ENCODE measurements around the gene CEMIP2.

Gene CEMIP2

GRCh38 chr9:71725590-71726338 lies 42.5 kb downstream of the CEMIP2 start:
- DNase-seq (ENCODE audit: insufficient read length, low spot score), result no peak
- TF ChIP-seq TAF1 (IDR thresholded peaks at IDR 0.05; ENCODE audit: low read depth, low read length) (no peak), SPI1 (IDR thresholded peaks at IDR 0.05; ENCODE audit: low read depth, low read length) (no peak), POLR2AphosphoS5 (IDR thresholded peaks at IDR 0.05; ENCODE audit: low read depth, low read length) (no peak), POU2F2 (IDR thresholded peaks at IDR 0.05; ENCODE audit: low read depth, low read length) (no peak), POLR2A (IDR thresholded peaks at IDR 0.05; ENCODE audit: low read depth, low read length) (no peak), PAX5 (IDR thresholded peaks at IDR 0.05; ENCODE audit: insufficient read depth, low read length, severe bottlenecking) (no peak)
- no peak for FAIRE-seq

GRCh38 chr9:71721855-71722254 lies 46.5 kb downstream of the CEMIP2 start:
- DNase-seq (ENCODE audit: insufficient read length, low spot score), result no peak
- no peak for FAIRE-seq
- TF ChIP-seq PAX5 (IDR thresholded peaks at IDR 0.05; ENCODE audit: insufficient read depth, low read length, severe bottlenecking) (no peak), POLR2A (IDR thresholded peaks at IDR 0.05; ENCODE audit: low read depth, low read length) (no peak), POLR2AphosphoS5 (IDR thresholded peaks at IDR 0.05; ENCODE audit: low read depth, low read length) (no peak), TAF1 (IDR thresholded peaks at IDR 0.05; ENCODE audit: low read depth, low read length) (no peak), SPI1 (IDR thresholded peaks at IDR 0.05; ENCODE audit: low read depth, low read length) (no peak), POU2F2 (IDR thresholded peaks at IDR 0.05; ENCODE audit: low read depth, low read length) (no peak)

- FAIRE-seq (no peak), DNase-seq (ENCODE audit: insufficient read length, low spot score) (no peak)
- TF ChIP-seq PAX5 (IDR thresholded peaks at IDR 0.05; ENCODE audit: insufficient read depth, low read length, severe bottlenecking) (no peak), POU2F2 (IDR thresholded peaks at IDR 0.05; ENCODE audit: low read depth, low read length) (no peak), SPI1 (IDR thresholded peaks at IDR 0.05; ENCODE audit: low read depth, low read length) (no peak), POLR2A (IDR thresholded peaks at IDR 0.05; ENCODE audit: low read depth, low read length) (no peak)
These were observed 48.8 kb downstream of the CEMIP2 start for GRCh38 chr9:71719562-71719961.

GRCh38 chr9:71719088-71719487 lies 49.2 kb downstream of the CEMIP2 start:
- DNase-seq (ENCODE audit: insufficient read length, low spot score) (no peak), FAIRE-seq (no peak)
- TF ChIP-seq POU2F2 (IDR thresholded peaks at IDR 0.05; ENCODE audit: low read depth, low read length) (no peak), TAF1 (IDR thresholded peaks at IDR 0.05; ENCODE audit: low read depth, low read length) (no peak), POLR2A (IDR thresholded peaks at IDR 0.05; ENCODE audit: low read depth, low read length) (no peak), POLR2AphosphoS5 (IDR thresholded peaks at IDR 0.05; ENCODE audit: low read depth, low read length) (no peak), SPI1 (IDR thresholded peaks at IDR 0.05; ENCODE audit: low read depth, low read length) (no peak), PAX5 (IDR thresholded peaks at IDR 0.05; ENCODE audit: insufficient read depth, low read length, severe bottlenecking) (no peak)

DNA sequence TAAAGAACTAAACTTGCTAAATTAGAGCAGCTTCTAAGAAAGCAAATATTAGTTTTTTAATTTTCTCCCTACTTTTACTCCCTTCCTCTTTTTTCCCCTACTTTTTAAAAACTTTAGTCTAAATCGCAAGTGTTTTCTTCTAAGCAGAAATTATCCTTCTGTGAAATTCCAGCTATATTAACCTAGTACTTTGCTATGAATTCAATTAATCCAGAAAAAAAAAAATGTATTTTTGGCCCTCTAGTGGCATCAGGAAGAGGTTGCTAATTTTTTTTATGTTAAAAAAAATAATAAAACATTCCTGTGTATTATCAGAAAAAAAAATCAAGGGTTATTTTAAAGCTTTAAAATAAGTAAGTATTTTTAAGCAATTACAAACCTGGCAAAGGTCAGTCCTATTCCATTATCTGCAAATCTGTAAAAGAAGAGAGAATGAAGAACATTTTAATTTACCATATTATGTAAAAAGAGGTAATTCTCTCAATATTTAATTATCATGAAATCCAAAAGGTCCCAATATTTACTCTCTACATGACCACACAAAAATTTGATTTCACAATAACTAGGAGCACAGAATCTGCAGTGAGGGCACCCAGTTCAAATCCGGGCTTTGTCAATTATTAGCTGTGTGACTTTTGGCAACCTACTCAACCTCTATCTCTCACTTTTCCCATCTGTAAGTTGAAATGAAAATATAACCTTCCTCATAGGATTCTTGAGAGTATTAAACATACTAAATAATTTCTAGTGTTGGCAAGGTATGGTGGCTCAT lies 52.0 kb downstream of the CEMIP2 start:
- no peak for FAIRE-seq
- no peak for DNase-seq (ENCODE audit: insufficient read length, low spot score)
- TF ChIP-seq SPI1 (IDR thresholded peaks at IDR 0.05; ENCODE audit: low read depth, low read length) (no peak), TAF1 (IDR thresholded peaks at IDR 0.05; ENCODE audit: low read depth, low read length) (no peak), POU2F2 (IDR thresholded peaks at IDR 0.05; ENCODE audit: low read depth, low read length) (no peak), PAX5 (IDR thresholded peaks at IDR 0.05; ENCODE audit: insufficient read depth, low read length, severe bottlenecking) (no peak), POLR2A (IDR thresholded peaks at IDR 0.05; ENCODE audit: low read depth, low read length) (no peak), POLR2AphosphoS5 (IDR thresholded peaks at IDR 0.05; ENCODE audit: low read depth, low read length) (no peak)

DNA sequence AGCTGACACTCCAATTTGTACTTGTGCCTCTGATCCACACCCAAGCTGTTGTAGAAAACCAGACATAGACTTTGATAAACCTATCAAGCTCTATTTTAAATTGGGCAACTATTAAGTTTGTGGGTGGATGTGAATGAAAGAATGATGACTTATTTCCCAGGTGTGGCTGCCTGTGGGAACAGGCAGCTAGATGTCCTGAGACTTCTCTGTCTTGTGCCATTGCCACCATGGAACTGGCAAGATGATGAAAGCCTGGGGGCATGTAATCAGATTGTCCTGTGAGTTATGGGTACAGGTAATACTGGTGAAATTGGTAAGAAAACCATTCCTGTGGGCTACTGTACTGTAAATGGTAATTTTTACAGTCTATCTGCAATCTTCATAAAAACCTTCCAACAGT lies 57.5 kb downstream of the CEMIP2 start:
- TF ChIP-seq POU2F2 (IDR thresholded peaks at IDR 0.05; ENCODE audit: low read depth, low read length), result no peak

DNA sequence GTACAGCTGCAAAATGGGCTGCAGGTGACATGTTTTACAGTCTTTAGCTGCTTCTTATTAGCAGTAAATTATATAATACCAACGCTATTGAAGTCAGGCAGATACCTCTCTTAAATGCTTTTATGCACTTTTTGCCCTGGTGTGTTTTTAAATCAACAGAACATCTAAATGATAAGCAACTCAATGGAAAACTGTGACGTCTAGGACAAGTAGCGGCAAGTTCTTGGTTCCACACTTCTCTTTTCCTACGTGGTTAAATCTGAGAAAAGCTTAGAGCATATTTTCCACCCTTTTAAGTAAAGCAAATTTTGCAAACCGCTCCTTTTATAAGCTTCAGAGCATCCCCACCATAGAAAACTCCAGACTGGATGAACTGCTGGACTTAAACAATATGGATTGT lies 58.1 kb downstream of the CEMIP2 start:
- TF ChIP-seq TAF1 (IDR thresholded peaks at IDR 0.05; ENCODE audit: low read depth, low read length), result no peak
- no peak for TF ChIP-seq POU2F2 (IDR thresholded peaks at IDR 0.05; ENCODE audit: low read depth, low read length)
- no peak for TF ChIP-seq PAX5 (IDR thresholded peaks at IDR 0.05; ENCODE audit: insufficient read depth, low read length, severe bottlenecking)
- no peak for TF ChIP-seq POLR2A (IDR thresholded peaks at IDR 0.05; ENCODE audit: low read depth, low read length)
- no peak for TF ChIP-seq POLR2AphosphoS5 (IDR thresholded peaks at IDR 0.05; ENCODE audit: low read depth, low read length)
- TF ChIP-seq SPI1 (IDR thresholded peaks at IDR 0.05; ENCODE audit: low read depth, low read length), result no peak
- no peak for FAIRE-seq
- no peak for DNase-seq (ENCODE audit: insufficient read length, low spot score)

More for the DNA sequence above, 57.5 kb downstream of the CEMIP2 start:
- FAIRE-seq (no peak), DNase-seq (ENCODE audit: insufficient read length, low spot score) (no peak)

DNA sequence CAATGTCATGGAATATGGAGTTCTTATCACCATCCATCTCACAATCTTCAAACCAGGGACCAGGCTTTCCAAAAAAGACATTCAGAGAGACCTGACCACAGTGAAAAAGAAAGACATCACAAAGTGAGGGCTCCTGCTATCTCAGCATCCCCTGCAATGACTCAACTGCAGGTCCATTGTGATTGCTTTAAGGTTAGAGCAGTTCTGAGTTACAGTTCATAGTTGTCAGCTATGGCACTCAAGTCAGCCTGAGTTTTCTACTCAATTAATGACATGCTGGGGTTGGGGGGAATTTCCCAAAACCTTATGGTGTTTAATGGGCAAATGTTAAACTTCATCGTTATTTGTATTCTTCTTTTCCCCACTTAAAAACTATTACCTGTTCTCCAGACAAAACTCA lies 58.9 kb downstream of the CEMIP2 start:
- no peak for FAIRE-seq
- TF ChIP-seq POLR2A (IDR thresholded peaks at IDR 0.05; ENCODE audit: low read depth, low read length) (no peak), PAX5 (IDR thresholded peaks at IDR 0.05; ENCODE audit: insufficient read depth, low read length, severe bottlenecking) (no peak), TAF1 (IDR thresholded peaks at IDR 0.05; ENCODE audit: low read depth, low read length) (no peak), POU2F2 (IDR thresholded peaks at IDR 0.05; ENCODE audit: low read depth, low read length) (no peak), SPI1 (IDR thresholded peaks at IDR 0.05; ENCODE audit: low read depth, low read length) (no peak), POLR2AphosphoS5 (IDR thresholded peaks at IDR 0.05; ENCODE audit: low read depth, low read length) (no peak)
- DNase-seq (ENCODE audit: insufficient read length, low spot score), result no peak

DNA sequence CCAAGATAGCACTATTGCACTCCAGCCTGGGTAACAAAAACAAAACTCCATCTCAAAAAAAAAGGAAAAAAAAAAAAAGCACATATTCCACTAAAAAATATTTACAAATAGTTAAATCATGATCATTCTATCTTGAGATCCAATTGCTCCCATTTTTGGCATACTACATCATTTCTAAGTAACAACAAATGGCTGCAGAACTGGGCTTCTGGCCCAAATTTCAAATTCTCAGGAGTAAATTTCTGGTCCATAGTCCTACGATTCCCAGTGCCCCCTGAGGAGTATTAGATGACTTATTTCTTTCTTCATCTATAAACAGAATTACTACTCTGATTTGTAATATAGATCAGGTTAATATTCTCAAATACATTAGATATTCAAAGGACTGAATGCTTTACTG lies 62.1 kb downstream of the CEMIP2 start:
- FAIRE-seq (no peak), DNase-seq (ENCODE audit: insufficient read length, low spot score) (no peak)
- TF ChIP-seq POLR2A (IDR thresholded peaks at IDR 0.05; ENCODE audit: low read depth, low read length) (no peak), POLR2AphosphoS5 (IDR thresholded peaks at IDR 0.05; ENCODE audit: low read depth, low read length) (no peak), POU2F2 (IDR thresholded peaks at IDR 0.05; ENCODE audit: low read depth, low read length) (no peak), PAX5 (IDR thresholded peaks at IDR 0.05; ENCODE audit: insufficient read depth, low read length, severe bottlenecking) (no peak), TAF1 (IDR thresholded peaks at IDR 0.05; ENCODE audit: low read depth, low read length) (no peak), SPI1 (IDR thresholded peaks at IDR 0.05; ENCODE audit: low read depth, low read length) (no peak)
